Neural crest cell (in vitro differentiated cells): ENCODE data around the gene C3orf49. TPM values are rescaled to one million over a fixed set of nuclear protein-coding genes. Genes with fewer than 3 reads are reported as not detected.

Experiments used
- DNase-seq: peaks from one replicate; pipeline ENCODE4 v3.0.0; 2021; ENCODE audit warnings: low read depth, mixed read lengths, low spot score
- H3K27ac Mint-ChIP-seq: one replicate; pipeline ENCODE4 v1.8.0; 2021; ENCODE audit warnings: mild to moderate bottlenecking, mixed read lengths; ENCODE audit not compliant: unreplicated experiment
- H3K27me3 Mint-ChIP-seq: 2 replicates; pipeline ENCODE4 v1.8.0; 2021; ENCODE audit warnings: low read depth, mild to moderate bottlenecking, mixed read lengths
- H3K36me3 Mint-ChIP-seq: 2 replicates; pipeline ENCODE4 v1.8.0; 2021; ENCODE audit warnings: low read depth, mild to moderate bottlenecking, mixed read lengths
- H3K4me1 Mint-ChIP-seq: 2 replicates; pipeline ENCODE4 v1.8.0; 2021; ENCODE audit warnings: mixed read lengths
- H3K4me3 Mint-ChIP-seq: one replicate; pipeline ENCODE4 v1.8.0; 2021; ENCODE audit warnings: mild to moderate bottlenecking, mixed read lengths
- H3K9me3 Mint-ChIP-seq: 2 replicates; pipeline ENCODE4 v1.8.0; 2021; ENCODE audit warnings: mixed read lengths
- total RNA-seq: library from RNA; stranded (reverse); gene quantifications from 2 replicates; pipeline ENCODE4 v1.2.1, GENCODE V29; 2021
- TF ChIP-seq, protein P1 (sequence below): fragments of 200-600 bp; sonication (generic); conservative IDR thresholded peaks from 2 replicates; pipeline ENCODE4 v1.5.0; 2021; ENCODE audit warnings: antibody characterized with exemption, mild to moderate bottlenecking

Gene C3orf49
- total RNA-seq, 1 donor from 2014 or later, result not detected

DNA sequence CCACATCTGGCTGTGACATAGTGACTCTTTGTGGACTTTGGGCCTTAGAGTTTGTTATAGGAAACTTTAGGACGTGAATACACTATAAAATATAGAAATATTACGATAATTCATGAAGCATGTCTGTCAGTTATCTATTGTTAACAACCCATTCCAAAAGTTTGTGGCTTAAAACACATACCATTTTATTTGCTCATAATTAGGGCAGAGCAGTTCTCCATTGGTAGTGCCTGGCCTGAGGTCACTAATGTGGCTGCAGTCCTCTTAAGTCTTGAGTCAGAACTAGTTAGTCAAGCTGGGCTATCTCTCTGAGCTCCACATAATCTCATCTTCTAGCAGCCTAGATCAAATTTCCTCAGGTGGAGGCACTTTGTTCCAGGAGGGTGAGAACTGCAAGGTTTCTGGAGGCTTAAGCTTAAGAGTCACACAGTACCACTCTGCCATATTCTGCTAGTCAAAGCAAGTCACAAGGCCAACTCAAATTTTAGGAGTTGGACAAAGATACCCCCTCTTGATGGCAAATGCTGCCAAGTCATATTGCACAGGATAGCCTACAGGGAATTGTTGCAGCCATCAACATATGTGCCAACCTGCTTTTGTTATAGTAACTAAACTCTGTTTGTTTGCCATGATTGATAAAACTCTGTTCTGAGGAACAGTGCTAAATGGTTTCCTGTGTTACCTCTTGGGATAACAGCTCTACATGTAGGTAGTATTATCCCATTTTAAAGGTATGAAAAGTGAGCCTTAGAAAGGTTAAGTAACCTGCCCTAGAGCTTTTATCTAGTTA lies 53.2 kb downstream of the C3orf49 start:
- no peak for DNase-seq
- Mint-ChIP-seq H3K27ac (no peak overlapping the region), H3K9me3 (no peaks in the 10 kb centered on the region), H3K4me1 (peaks cover under 1% of the 10 kb centered on the region), H3K36me3 (no peaks in the 10 kb centered on the region), H3K4me3 (no peak overlapping the region), H3K27me3 (no peaks in the 10 kb centered on the region)
- TF ChIP-seq, protein P1, sequence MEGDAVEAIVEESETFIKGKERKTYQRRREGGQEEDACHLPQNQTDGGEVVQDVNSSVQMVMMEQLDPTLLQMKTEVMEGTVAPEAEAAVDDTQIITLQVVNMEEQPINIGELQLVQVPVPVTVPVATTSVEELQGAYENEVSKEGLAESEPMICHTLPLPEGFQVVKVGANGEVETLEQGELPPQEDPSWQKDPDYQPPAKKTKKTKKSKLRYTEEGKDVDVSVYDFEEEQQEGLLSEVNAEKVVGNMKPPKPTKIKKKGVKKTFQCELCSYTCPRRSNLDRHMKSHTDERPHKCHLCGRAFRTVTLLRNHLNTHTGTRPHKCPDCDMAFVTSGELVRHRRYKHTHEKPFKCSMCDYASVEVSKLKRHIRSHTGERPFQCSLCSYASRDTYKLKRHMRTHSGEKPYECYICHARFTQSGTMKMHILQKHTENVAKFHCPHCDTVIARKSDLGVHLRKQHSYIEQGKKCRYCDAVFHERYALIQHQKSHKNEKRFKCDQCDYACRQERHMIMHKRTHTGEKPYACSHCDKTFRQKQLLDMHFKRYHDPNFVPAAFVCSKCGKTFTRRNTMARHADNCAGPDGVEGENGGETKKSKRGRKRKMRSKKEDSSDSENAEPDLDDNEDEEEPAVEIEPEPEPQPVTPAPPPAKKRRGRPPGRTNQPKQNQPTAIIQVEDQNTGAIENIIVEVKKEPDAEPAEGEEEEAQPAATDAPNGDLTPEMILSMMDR, result no peak

DNA sequence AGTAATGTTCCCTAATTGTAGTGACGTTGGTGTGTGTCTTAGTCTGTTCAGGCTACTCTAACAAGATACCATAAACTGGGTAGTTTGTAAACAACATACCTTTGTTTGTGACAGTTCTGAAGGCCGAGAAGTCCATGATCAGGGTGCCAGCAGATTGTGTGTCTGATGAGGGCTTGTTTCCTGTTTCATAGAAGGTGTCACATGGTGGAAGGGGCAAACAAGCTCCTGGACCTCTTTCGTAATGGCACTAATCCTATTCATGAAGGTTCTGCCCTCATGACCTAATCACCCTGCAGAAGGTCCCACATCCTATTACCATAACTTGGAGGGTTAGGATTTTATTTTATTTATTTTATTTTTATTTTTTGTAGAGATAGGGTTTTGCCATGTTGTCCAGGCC lies 55.7 kb downstream of the C3orf49 start:
- TF ChIP-seq, protein P1, result no peak
- Mint-ChIP-seq H3K9me3 (no peaks in the 10 kb centered on the region), H3K27me3 (no peaks in the 10 kb centered on the region), H3K4me1 (peaks cover 17% of the 10 kb centered on the region), H3K4me3 (no peak overlapping the region), H3K36me3 (no peaks in the 10 kb centered on the region), H3K27ac (no peak overlapping the region)
- DNase-seq, result no peak

DNA sequence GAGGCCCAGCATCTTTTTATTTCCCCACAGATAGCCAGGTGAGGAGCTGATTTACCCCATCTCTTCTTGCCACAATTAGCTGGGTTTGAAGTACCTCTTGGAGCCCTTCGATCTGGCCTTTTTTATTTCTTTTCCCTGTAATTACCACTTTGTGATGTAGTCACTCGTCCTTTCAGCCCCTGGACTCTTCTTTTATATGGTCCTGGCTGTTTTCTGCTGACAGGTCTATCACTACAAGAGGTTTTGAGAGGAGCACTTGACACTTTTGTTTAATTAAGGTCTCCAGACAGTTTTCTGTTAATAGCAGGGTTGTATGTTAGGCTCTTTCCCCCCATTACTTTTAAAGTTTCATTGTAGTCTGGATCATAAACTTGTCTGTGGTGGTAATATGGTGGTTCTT lies 56.4 kb downstream of the C3orf49 start:
- no peaks in the 10 kb centered on the region for H3K9me3 Mint-ChIP-seq
- H3K36me3 Mint-ChIP-seq, result no peaks in the 10 kb centered on the region
- H3K4me1 Mint-ChIP-seq, result peaks cover 22% of the 10 kb centered on the region
- no peak overlapping the region for H3K27ac Mint-ChIP-seq
- DNase-seq, result no peak
- H3K4me3 Mint-ChIP-seq, result no peak overlapping the region
- TF ChIP-seq, protein P1, result no peak
- no peaks in the 10 kb centered on the region for H3K27me3 Mint-ChIP-seq

DNA sequence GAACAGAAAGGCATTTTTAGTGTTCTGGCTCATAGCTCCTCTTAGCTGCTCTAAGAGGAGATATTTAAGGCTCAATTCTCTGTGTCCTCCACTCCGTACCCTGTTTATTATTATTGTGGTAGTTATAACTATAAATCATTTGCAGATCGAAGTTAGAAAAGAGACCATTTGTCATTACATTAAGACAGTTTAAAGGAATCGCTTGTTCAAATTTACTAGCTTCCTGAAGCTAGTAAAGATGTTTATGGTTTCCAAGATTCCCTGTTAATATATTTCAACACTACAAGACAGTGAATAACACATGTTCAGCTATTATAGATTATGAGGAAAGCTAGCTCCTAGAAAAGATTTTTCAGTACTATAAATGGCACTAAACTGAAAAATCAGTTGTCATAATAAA lies 57.2 kb downstream of the C3orf49 start:
- no peaks in the 10 kb centered on the region for H3K27me3 Mint-ChIP-seq
- DNase-seq, result no peak
- H3K9me3 Mint-ChIP-seq, result no peaks in the 10 kb centered on the region
- no peak overlapping the region for H3K4me3 Mint-ChIP-seq
- no peak overlapping the region for H3K27ac Mint-ChIP-seq
- no peaks in the 10 kb centered on the region for H3K36me3 Mint-ChIP-seq
- TF ChIP-seq, protein P1, result no peak
- peaks cover 28% of the 10 kb centered on the region for H3K4me1 Mint-ChIP-seq

DNA sequence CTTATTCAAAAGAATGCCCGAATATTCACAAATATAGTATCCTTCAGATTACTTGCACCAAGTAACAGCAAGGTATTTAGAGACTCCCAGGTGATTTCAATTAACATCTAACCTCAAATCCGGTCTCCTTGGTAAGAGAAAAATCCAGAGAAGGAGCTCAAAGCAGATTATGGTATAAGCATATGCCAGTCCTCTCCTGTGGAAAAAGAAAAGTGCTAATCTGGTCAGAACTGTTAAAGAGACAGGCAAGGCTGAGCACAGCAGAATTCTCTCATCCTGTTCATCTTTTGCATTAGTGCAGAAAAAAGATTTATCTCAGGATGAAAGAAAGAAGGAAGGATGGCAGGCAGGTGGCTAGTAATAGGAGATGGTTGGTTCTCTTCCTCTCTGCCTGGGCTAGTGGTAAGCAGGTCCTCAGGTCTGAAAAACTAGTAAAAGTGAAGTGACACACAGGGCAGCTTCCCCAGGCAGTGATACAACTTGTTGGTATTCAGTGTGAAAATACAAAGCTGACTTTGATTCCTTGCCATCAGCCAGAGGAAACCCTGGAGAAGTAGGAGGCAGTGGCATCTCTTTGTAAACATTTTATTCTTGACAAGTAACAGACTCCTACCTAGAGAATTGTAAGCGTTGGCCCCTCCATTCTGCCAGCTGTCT lies 58.8 kb downstream of the C3orf49 start:
- H3K27ac Mint-ChIP-seq, result peak overlapping the region; percentile 15
- no peaks in the 10 kb centered on the region for H3K27me3 Mint-ChIP-seq
- H3K9me3 Mint-ChIP-seq, result no peaks in the 10 kb centered on the region
- H3K4me1 Mint-ChIP-seq, result peaks cover 28% of the 10 kb centered on the region
- H3K36me3 Mint-ChIP-seq, result no peaks in the 10 kb centered on the region
- H3K4me3 Mint-ChIP-seq, result no peak overlapping the region
- DNase-seq, result no peak
- TF ChIP-seq, protein P1, result no peak
